H1 (cell line): ENCODE data around the gene PPP1R12C. TPM values are rescaled to one million over a fixed set of nuclear protein-coding genes. Genes with fewer than 3 reads are reported as not detected.

Experiments
- CTCF ChIA-PET: fragments of 300-600 bp; sonication (Branson Sonifier 250); formaldehyde crosslinking; loops from one replicate; lab custom pipeline; 2021; ENCODE audit not compliant: partially characterized antibody; lab: Charles Lee
- POLR2A ChIA-PET: fragments of 300-600 bp; sonication (Branson Sonifier 250); formaldehyde crosslinking; loops from one replicate; lab custom pipeline; 2021; ENCODE audit warnings: inconsistent platforms; ENCODE audit not compliant: partially characterized antibody; lab: Charles Lee
- DNase-seq, 2 experiments: peaks; one replicate each; pipeline versions ENCODE4 v3.0.0 to v3.0.0-alpha.2; 2010 to 2022; ENCODE audit warnings: low spot score in 2 of 2, low read depth in 1 of 2, mixed read lengths in 1 of 2
- FAIRE-seq: peaks from 2 replicates; lab custom pipeline; 2011; peaks lifted over from hg19 to GRCh38; lab: Jason Lieb, UNC
- H2AFZ ChIP-seq: 2 replicates; pipeline ENCODE4 v1.8.1; 2012; ENCODE audit warnings: low read length, inconsistent platforms
- H2AK5ac ChIP-seq: 2 replicates; pipeline ENCODE4 v1.6.1; 2013; ENCODE audit warnings: low read depth, low read length
- H2BK120ac ChIP-seq: replicated peaks from 2 replicates; pipeline ENCODE3; 2013; ENCODE audit warnings: low read depth, low read length, inconsistent platforms
- H2BK12ac ChIP-seq: 2 replicates; pipeline ENCODE4 v1.6.1; 2013; ENCODE audit warnings: low read depth, low read length
- H2BK15ac ChIP-seq: 2 replicates; pipeline ENCODE4 v1.6.1; 2013; ENCODE audit warnings: low read length
- H2BK20ac ChIP-seq: 2 replicates; pipeline ENCODE4 v1.6.1; 2013; ENCODE audit warnings: low read length
- H2BK5ac ChIP-seq: 2 replicates; pipeline ENCODE4 v1.6.1; 2013; ENCODE audit warnings: low read depth, low read length
- H3K14ac ChIP-seq: 2 replicates; pipeline ENCODE4 v1.6.1; 2013; ENCODE audit warnings: inconsistent platforms; ENCODE audit not compliant: insufficient read length
- H3K18ac ChIP-seq: 2 replicates; pipeline ENCODE4 v1.6.1; 2013; ENCODE audit warnings: low read length; ENCODE audit errors: extremely low read depth
- H3K23ac ChIP-seq: 2 replicates; pipeline ENCODE4 v1.6.1; 2013; ENCODE audit warnings: inconsistent platforms; ENCODE audit not compliant: insufficient read length
- H3K23me2 ChIP-seq: 2 replicates; pipeline ENCODE4 v1.6.1; 2013; ENCODE audit warnings: low read depth, low read length
- H3K27ac ChIP-seq: 2 replicates; pipeline ENCODE4 v1.6.1; 2011; ENCODE audit warnings: low read depth, low read length, inconsistent platforms
- H3K27me3 ChIP-seq, 4 experiments: replicated peaks in 1 of 4; 1 replicate in 1 of 4; 2 replicates in 3 of 4; pipeline versions ENCODE4 v1.6.1 to v1.8.1; 2011 to 2013; ENCODE audit warnings: low read length in 3 of 4, mild to moderate bottlenecking in 3 of 4, inconsistent platforms in 2 of 4, mixed read lengths in 2 of 4, moderate library complexity in 1 of 4; ENCODE audit not compliant: control insufficient read depth in 3 of 4, insufficient read depth in 3 of 4; ENCODE audit errors: extremely low read depth in 1 of 4
- H3K36me3 ChIP-seq, 4 experiments: 2 replicates each; pipeline versions ENCODE4 v1.6.1 to v1.8.1; 2011 to 2013; ENCODE audit warnings: mild to moderate bottlenecking in 4 of 4, low read length in 3 of 4, moderate library complexity in 2 of 4, control low read depth in 1 of 4, inconsistent platforms in 1 of 4; ENCODE audit not compliant: insufficient read depth in 4 of 4, control insufficient read depth in 2 of 4
- H3K4ac ChIP-seq: replicated peaks from 2 replicates; pipeline ENCODE3; 2013; ENCODE audit warnings: low read length, low read depth, mixed read lengths, inconsistent platforms; ENCODE audit not compliant: insufficient read length
- H3K4me1 ChIP-seq, 4 experiments: replicated peaks in 1 of 4; 1 replicate in 1 of 4; 2 replicates in 3 of 4; pipeline versions ENCODE4 v1.6.1 to v1.8.1; 2011 to 2013; ENCODE audit warnings: low read length in 3 of 4, inconsistent platforms in 2 of 4, mixed read lengths in 1 of 4; ENCODE audit not compliant: insufficient read depth in 4 of 4, control insufficient read depth in 3 of 4
- H3K4me2 ChIP-seq, 2 experiments: 2 replicates each; pipeline versions ENCODE4 v1.6.1 to v1.8.1; 2011 to 2013; ENCODE audit warnings: low read depth in 2 of 2, low read length in 2 of 2, control low read depth in 1 of 2, inconsistent platforms in 1 of 2, mild to moderate bottlenecking in 1 of 2; ENCODE audit not compliant: insufficient read depth in 1 of 2
- H3K4me3 ChIP-seq, 4 experiments: fragments of 200-600, 300-600 bp in 1 of 4; sonication (generic), shearing (Covaris generic), sonication (Bioruptor Twin) in 1 of 4; 2 replicates each; pipeline versions ENCODE4 v1.5.1 to v1.8.1; 2011 to 2016; ENCODE audit warnings: low read length in 4 of 4, low read depth in 3 of 4, control low read depth in 2 of 4, inconsistent platforms in 2 of 4, mild to moderate bottlenecking in 2 of 4, mixed read lengths in 1 of 4, moderate library complexity in 1 of 4; ENCODE audit not compliant: insufficient read depth in 2 of 4; ENCODE audit errors: extremely low read depth in 1 of 4
- H3K56ac ChIP-seq: replicated peaks from 2 replicates; pipeline ENCODE3; 2013; ENCODE audit warnings: low read depth, mild to moderate bottlenecking, mixed read lengths, low read length, inconsistent platforms; ENCODE audit not compliant: insufficient read length
- H3K79me1 ChIP-seq: 2 replicates; pipeline ENCODE4 v1.6.1; 2013; ENCODE audit warnings: low read depth, low read length, control low read depth
- H3K79me2 ChIP-seq, 2 experiments: 2 replicates each; pipeline versions ENCODE4 v1.6.1 to v1.8.1; 2012 to 2013; ENCODE audit warnings: low read length in 2 of 2, mild to moderate bottlenecking in 2 of 2, inconsistent platforms in 1 of 2; ENCODE audit not compliant: insufficient read depth in 2 of 2, control insufficient read depth in 1 of 2
- H3K9ac ChIP-seq, 4 experiments: replicated peaks in 1 of 4; 1 replicate in 1 of 4; 2 replicates in 3 of 4; pipeline versions ENCODE4 v1.6.1 to v1.8.1; 2011 to 2013; ENCODE audit warnings: low read depth in 3 of 4, low read length in 3 of 4, control low read depth in 2 of 4, mild to moderate bottlenecking in 2 of 4, moderate library complexity in 2 of 4, inconsistent platforms in 1 of 4; ENCODE audit errors: extremely low read depth in 1 of 4
- H3K9me3 ChIP-seq, 2 experiments: 2 replicates each; pipeline versions ENCODE4 v1.6.1 to v1.8.1; 2012 to 2013; ENCODE audit warnings: mild to moderate bottlenecking in 2 of 2, moderate library complexity in 2 of 2, control low read depth in 1 of 2, inconsistent platforms in 1 of 2, low read depth in 1 of 2, low read length in 1 of 2, mixed read lengths in 1 of 2; ENCODE audit not compliant: insufficient read depth in 2 of 2
- H4K20me1 ChIP-seq, 2 experiments: replicated peaks in 1 of 2; 2 replicates each; pipeline versions ENCODE3 to v1.8.1; 2011 to 2013; ENCODE audit warnings: inconsistent platforms in 2 of 2, low read length in 2 of 2, mild to moderate bottlenecking in 1 of 2; ENCODE audit not compliant: insufficient read depth in 2 of 2, control insufficient read depth in 1 of 2
- H4K5ac ChIP-seq: 2 replicates; pipeline ENCODE4 v1.6.1; 2013; ENCODE audit warnings: low read length, low read depth, mixed read lengths, inconsistent platforms; ENCODE audit not compliant: insufficient read length
- H4K8ac ChIP-seq: 2 replicates; pipeline ENCODE4 v1.8.0; 2013; ENCODE audit warnings: mild to moderate bottlenecking, moderate library complexity, low read length, inconsistent platforms; ENCODE audit not compliant: insufficient read depth; ENCODE audit errors: extremely low read depth
- H4K91ac ChIP-seq: replicated peaks from 2 replicates; pipeline ENCODE3; 2013; ENCODE audit warnings: low read length, mixed read lengths, inconsistent platforms; ENCODE audit not compliant: insufficient read length
- BACH1 ChIP-seq: IDR thresholded peaks from 2 replicates; pipeline ENCODE4 v1.6.1; 2012; ENCODE audit warnings: low read length, improper control_type of control experiment
- FOSL1 ChIP-seq: IDR thresholded peaks from 2 replicates; pipeline ENCODE4 v1.6.1; 2011; ENCODE audit warnings: mild to moderate bottlenecking, low read depth, low read length, moderate library complexity; ENCODE audit not compliant: insufficient read depth
- GTF2F1 ChIP-seq: IDR thresholded peaks from 2 replicates; pipeline ENCODE4 v1.6.1; 2012; ENCODE audit warnings: low read depth, low read length, improper control_type of control experiment, borderline replicate concordance
- NANOG ChIP-seq: IDR thresholded peaks from 2 replicates; pipeline ENCODE4 v1.6.1; 2011; ENCODE audit warnings: low read length, low read depth, mild to moderate bottlenecking, inconsistent platforms; ENCODE audit not compliant: insufficient read depth, poor library complexity, severe bottlenecking
- PHF8 ChIP-seq: fragments of 200-600 bp; sonication (generic); conservative IDR thresholded peaks from 2 replicates; pipeline ENCODE4 v1.7.1; 2012; ENCODE audit warnings: low read depth, mild to moderate bottlenecking, inconsistent platforms, low read length, moderate library complexity
- RAD21 ChIP-seq, 2 experiments: IDR thresholded peaks in 1 of 2; conservative IDR thresholded peaks in 1 of 2; 2 replicates each; pipeline ENCODE4 v1.6.1; 2011; ENCODE audit warnings: low read depth in 2 of 2, low read length in 2 of 2, improper control_type of control experiment in 1 of 2, inconsistent platforms in 1 of 2, mild to moderate bottlenecking in 1 of 2, moderate library complexity in 1 of 2
- SIRT6 ChIP-seq: IDR thresholded peaks from one replicate; pipeline ENCODE4 v1.7.1; 2012; ENCODE audit warnings: low read length, inconsistent platforms
- TBP ChIP-seq: IDR thresholded peaks from 2 replicates; pipeline ENCODE4 v1.6.1; 2011; ENCODE audit warnings: low read depth, low read length, improper control_type of control experiment
- WGBS, 2 experiments: shearing (Covaris generic) in 1 of 2; methylation state at CpG; one replicate each; pipeline versions ENCODE4 v1.1.6 to v1.1.7; 2013 to 2015; ENCODE audit warnings: low lambda C conversion rate in 2 of 2, mixed read lengths in 2 of 2, inconsistent platforms in 1 of 2, low coverage in 1 of 2, missing lambda C conversion rate in 1 of 2; ENCODE audit not compliant: insufficient replicate concordance in 2 of 2, insufficient coverage in 1 of 2, insufficient read length in 1 of 2; ENCODE audit errors: extremely low coverage in 1 of 2, missing lambda C conversion rate in 1 of 2; 5-methylcytosine and 5-hydroxymethylcytosine counted together
- polyA plus RNA-seq, 7 experiments: library from polyadenylated mRNA; depleted of rRNA in 3 of 7; stranded (reverse) in 5 of 7; unstranded in 2 of 7; fragments of >200 nt in 5 of 7; fragments of 200-250 nt in 2 of 7; gene quantifications; 1 replicate in 5 of 7; 2 replicates in 1 of 7; 4 replicates in 1 of 7; pipeline versions ENCODE4 v1.2.1 to v1.2.3, GENCODE V29; 2011 to 2013; ENCODE audit warnings: missing spikeins in 2 of 7, mixed read lengths in 2 of 7
- total RNA-seq: library from RNA; stranded (reverse); fragmentation: NEBNext Ultra II Directional; extraction: Animal tissue kit (Norgen Biotek cat#: 25700); gene quantifications from 2 replicates; pipeline ENCODE4 v1.2.1, GENCODE V29; 2021
- TF ChIP-seq, protein P1 (sequence below): IDR thresholded peaks from 2 replicates; pipeline ENCODE4 v1.6.1; 2011; ENCODE audit warnings: low read depth, mild to moderate bottlenecking, low read length; ENCODE audit not compliant: insufficient read depth
- TF ChIP-seq, protein P2 (sequence below): IDR thresholded peaks from 2 replicates; pipeline ENCODE4 v1.6.1; 2011; ENCODE audit warnings: low read length, improper control_type of control experiment

PPP1R12C gene
- total and polyA plus RNA-seq, 2 of the 8 experiments (the other 6 are each of a cell fraction or from before 2014, with no cell fraction given) = 31.7 to 71.5 TPM

DNA sequence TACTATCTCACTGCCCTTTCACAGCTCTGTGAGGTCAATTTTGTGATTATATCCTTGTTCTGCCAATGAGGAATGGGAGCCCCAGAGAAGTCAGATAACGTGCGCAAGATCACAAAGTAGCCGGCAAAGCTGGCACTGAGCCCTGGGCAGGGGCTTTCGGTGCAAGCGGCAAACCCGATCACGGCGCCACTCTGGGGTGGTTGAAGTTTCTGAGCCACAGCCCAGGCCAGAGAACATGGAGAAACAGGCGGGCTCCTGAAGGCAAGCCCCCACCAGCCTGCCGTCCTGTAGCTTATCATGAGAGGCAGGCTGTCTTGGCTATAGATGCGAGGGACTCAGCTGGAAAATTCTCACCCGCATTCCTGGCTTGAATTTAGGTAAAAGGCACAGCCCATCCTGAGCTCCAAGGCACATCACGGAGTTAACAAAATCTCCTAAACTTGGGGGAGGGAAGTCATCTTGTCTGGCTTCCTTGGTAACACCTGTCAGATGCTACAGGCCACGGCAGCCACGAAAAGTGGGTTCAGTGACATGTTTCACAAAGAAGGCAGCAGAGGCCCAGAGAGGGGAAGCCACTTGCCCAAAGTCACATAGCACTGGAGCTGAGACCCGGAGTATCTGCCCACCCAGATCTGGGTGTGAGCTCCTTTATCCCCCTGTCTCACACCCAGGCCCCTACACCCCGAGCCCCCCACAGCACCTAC, 19.1 kb upstream of the PPP1R12C start:
- POLR2A ChIA-PET = interaction anchor here (1.0 to 1.7 kb wide), 5 partner anchors 10 to 55 kb away, joined by 3 to 9 read pairs (median 3); partner anchors contain the start of gene PPP1R12C
- CTCF ChIA-PET = interaction anchor here (0.7 to 2.1 kb wide), 19 partner anchors 7 to 658 kb away, joined by 3 to 16 read pairs (median 4); partner anchors contain the start of genes DNAAF3, PPP1R12C and TNNT1
- TF ChIP-seq FOSL1 = no peak
- TF ChIP-seq BACH1 = no peak
- TF ChIP-seq NANOG = no peak
- TF ChIP-seq, protein P1, sequence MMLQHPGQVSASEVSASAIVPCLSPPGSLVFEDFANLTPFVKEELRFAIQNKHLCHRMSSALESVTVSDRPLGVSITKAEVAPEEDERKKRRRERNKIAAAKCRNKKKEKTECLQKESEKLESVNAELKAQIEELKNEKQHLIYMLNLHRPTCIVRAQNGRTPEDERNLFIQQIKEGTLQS = no peak
- TF ChIP-seq PHF8 = no peak
- TF ChIP-seq, protein P2, sequence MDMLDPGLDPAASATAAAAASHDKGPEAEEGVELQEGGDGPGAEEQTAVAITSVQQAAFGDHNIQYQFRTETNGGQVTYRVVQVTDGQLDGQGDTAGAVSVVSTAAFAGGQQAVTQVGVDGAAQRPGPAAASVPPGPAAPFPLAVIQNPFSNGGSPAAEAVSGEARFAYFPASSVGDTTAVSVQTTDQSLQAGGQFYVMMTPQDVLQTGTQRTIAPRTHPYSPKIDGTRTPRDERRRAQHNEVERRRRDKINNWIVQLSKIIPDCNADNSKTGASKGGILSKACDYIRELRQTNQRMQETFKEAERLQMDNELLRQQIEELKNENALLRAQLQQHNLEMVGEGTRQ = no peak
- no peak for TF ChIP-seq GTF2F1
- TF ChIP-seq SIRT6 = no peak
- no peak for TF ChIP-seq TBP
- TF ChIP-seq RAD21 (IDR thresholded peaks at IDR 0.05 in 1 of 2, conservative IDR thresholded peaks at IDR 0.05 in 1 of 2; ENCODE audit: low read depth in 2 of 2, low read length in 2 of 2) = no peak

More for the DNA sequence above, 19.1 kb upstream of the PPP1R12C start:
- H3K9me3 ChIP-seq = no peaks in the 10 kb centered on the region
- H3K9ac ChIP-seq = no peak overlapping the region
- no peak overlapping the region for H2BK120ac ChIP-seq
- H2AFZ ChIP-seq = no peak overlapping the region
- H3K23ac ChIP-seq = no peak overlapping the region
- H3K4me1 ChIP-seq = no peaks in the 10 kb centered on the region; a peak in 1 of 7 replicates
- no peak overlapping the region for H3K18ac ChIP-seq
- H3K23me2 ChIP-seq = no peaks in the 10 kb centered on the region
- FAIRE-seq (no peak), DNase-seq (no peak)
- H4K20me1 ChIP-seq = no peaks in the 10 kb centered on the region
- H2BK5ac ChIP-seq = no peak overlapping the region
- H3K79me1 ChIP-seq = no peaks in the 10 kb centered on the region
- H3K27ac ChIP-seq = no peak overlapping the region
- H3K4ac ChIP-seq = no peak overlapping the region
- no peak overlapping the region for H3K4me3 ChIP-seq
- no peaks in the 10 kb centered on the region for H3K79me2 ChIP-seq
- H2BK15ac ChIP-seq = no peak overlapping the region
- no peak overlapping the region for H4K91ac ChIP-seq
- H3K14ac ChIP-seq = no peak overlapping the region
- no peak overlapping the region for H4K8ac ChIP-seq
- H2BK20ac ChIP-seq = no peak overlapping the region
- H3K27me3 ChIP-seq = no peaks in the 10 kb centered on the region
- H2BK12ac ChIP-seq = no peak overlapping the region
- H3K36me3 ChIP-seq = peaks cover 0 to 26% (median 4%) of the 10 kb centered on the region in 4 experiments; a peak in 4 of 8 replicates
- no peak overlapping the region for H4K5ac ChIP-seq
- no peak overlapping the region for H2AK5ac ChIP-seq
- no peak overlapping the region for H3K4me2 ChIP-seq
- WGBS, 2 experiments = 93% methylated on average over 17 of the region's 17 CpGs; no CpG with 5 or more reads in 1 of the 2 experiments
- H3K56ac ChIP-seq = no peak overlapping the region
